H1 (cell line): ENCODE results near the gene NTN1. TPM values are rescaled to one million over a fixed set of nuclear protein-coding genes. Genes with fewer than 3 reads are reported as not detected.

ENCODE experiments used
- CTBP2 ChIP-seq: IDR thresholded peaks from 2 replicates; pipeline ENCODE4 v1.7.0; 2011; ENCODE audit warnings: borderline replicate concordance, mild to moderate bottlenecking, moderate library complexity, mixed read lengths, low read length; ENCODE audit not compliant: insufficient read depth, insufficient read length
- EZH2 ChIP-seq: fragments of 200-600 bp; sonication (generic); IDR thresholded peaks from 2 replicates; pipeline ENCODE4 v1.7.1; 2012; ENCODE audit warnings: low read depth, mild to moderate bottlenecking, moderate library complexity, low read length, inconsistent platforms; ENCODE audit not compliant: severe bottlenecking
- JUND ChIP-seq: IDR thresholded peaks from 2 replicates; pipeline ENCODE4 v1.6.1; 2011; ENCODE audit warnings: mild to moderate bottlenecking, improper control_type of control experiment, low read length
- SP4 ChIP-seq: IDR thresholded peaks from 2 replicates; pipeline ENCODE4 v1.6.1; 2012; ENCODE audit warnings: low read length, inconsistent platforms
- SUZ12 ChIP-seq: fragments of 200-600 bp; sonication (generic); IDR thresholded peaks from 2 replicates; pipeline ENCODE4 v1.6.1; 2012; ENCODE audit warnings: mild to moderate bottlenecking, inconsistent platforms, low read length, moderate library complexity, mixed read lengths
- TAF7 ChIP-seq: optimal IDR thresholded peaks from 2 replicates; pipeline ENCODE3; 2011; ENCODE audit warnings: low read depth, mild to moderate bottlenecking, inconsistent platforms, low read length, moderate library complexity, borderline replicate concordance
- polyA plus RNA-seq, 7 experiments: library from polyadenylated mRNA; depleted of rRNA in 3 of 7; stranded (reverse) in 5 of 7; unstranded in 2 of 7; fragments of >200 nt in 5 of 7; fragments of 200-250 nt in 2 of 7; gene quantifications; 1 replicate in 5 of 7; 2 replicates in 1 of 7; 4 replicates in 1 of 7; pipeline versions ENCODE4 v1.2.1 to v1.2.3, GENCODE V29; 2011 to 2013; ENCODE audit warnings: missing spikeins in 2 of 7, mixed read lengths in 2 of 7
- total RNA-seq: library from RNA; stranded (reverse); fragmentation: NEBNext Ultra II Directional; extraction: Animal tissue kit (Norgen Biotek cat#: 25700); gene quantifications from 2 replicates; pipeline ENCODE4 v1.2.1, GENCODE V29; 2021
- TF ChIP-seq, protein P1 (sequence below): IDR thresholded peaks from 2 replicates; pipeline ENCODE4 v1.6.1; 2012; ENCODE audit warnings: inconsistent platforms

The NTN1 gene
- total and polyA plus RNA-seq, 2 of the 8 experiments (the other 6 are each of a cell fraction or from before 2014, with no cell fraction given) = 2.0 to 2.3 TPM

DNA sequence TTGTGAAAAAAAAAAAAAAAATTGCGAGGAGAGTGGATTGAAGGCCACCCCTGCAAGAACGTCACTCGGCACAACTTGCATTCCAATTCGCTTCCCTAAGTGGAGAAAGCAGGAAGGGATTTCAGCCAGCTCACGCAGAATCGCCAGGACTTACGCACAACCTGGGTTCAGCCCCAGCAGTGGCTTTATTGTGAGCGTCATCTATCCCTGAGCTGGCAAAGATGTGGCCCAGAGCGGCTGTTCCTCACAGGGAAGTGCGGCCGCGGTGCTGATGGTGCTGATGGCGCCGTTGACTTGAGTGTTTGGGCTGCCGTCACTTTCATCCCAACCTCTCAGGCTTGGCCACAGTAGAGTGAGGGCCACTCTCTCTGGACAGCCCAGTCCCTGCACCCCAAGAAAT lies 197.6 kb downstream of the NTN1 start (continued):
- TF ChIP-seq, protein P1, sequence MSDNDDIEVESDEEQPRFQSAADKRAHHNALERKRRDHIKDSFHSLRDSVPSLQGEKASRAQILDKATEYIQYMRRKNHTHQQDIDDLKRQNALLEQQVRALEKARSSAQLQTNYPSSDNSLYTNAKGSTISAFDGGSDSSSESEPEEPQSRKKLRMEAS = no peak
- TF ChIP-seq SUZ12 (no peak), TAF7 (no peak), EZH2 (no peak), SP4 (no peak), JUND (no peak), CTBP2 (no peak)
- TF ChIP-seq, all 59 proteins: peak for 0
